CD4-positive, alpha-beta T cell treated with Interleukin-1 beta for 1 hour (primary cell): Measurements from ENCODE around the gene RNF214.
"Not testable (repeated sequence)": the region's sequence is repeated elsewhere in the genome, so short reads cannot be mapped to it uniquely, and the experiment has no call there.

Experiments used
- DNase-seq, 2 donors: peaks; one replicate each; pipeline ENCODE4 v3.0.0-alpha.2; 2020 to 2022

Gene RNF214

DNA sequence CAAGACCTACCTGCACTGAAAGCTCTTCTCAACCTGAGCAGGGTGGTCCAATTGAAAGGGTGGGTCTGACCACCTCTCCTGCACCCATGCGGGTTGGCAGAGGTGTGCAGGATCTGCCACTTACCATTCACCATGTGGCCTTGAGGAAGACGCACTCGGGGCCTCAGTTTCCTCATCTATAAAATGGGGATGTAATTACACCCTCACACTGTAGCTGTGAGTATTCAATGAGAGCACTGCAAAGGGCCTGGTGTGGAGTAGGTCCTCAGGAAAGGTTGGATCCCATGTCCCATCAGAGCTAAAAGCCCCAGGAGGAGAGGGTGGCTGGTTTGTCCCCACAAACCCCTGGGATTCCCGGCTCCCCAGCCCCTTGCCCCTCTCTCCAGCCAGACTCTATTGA is 33.9 kb upstream of the RNF214 start:
- no peak for DNase-seq

DNA sequence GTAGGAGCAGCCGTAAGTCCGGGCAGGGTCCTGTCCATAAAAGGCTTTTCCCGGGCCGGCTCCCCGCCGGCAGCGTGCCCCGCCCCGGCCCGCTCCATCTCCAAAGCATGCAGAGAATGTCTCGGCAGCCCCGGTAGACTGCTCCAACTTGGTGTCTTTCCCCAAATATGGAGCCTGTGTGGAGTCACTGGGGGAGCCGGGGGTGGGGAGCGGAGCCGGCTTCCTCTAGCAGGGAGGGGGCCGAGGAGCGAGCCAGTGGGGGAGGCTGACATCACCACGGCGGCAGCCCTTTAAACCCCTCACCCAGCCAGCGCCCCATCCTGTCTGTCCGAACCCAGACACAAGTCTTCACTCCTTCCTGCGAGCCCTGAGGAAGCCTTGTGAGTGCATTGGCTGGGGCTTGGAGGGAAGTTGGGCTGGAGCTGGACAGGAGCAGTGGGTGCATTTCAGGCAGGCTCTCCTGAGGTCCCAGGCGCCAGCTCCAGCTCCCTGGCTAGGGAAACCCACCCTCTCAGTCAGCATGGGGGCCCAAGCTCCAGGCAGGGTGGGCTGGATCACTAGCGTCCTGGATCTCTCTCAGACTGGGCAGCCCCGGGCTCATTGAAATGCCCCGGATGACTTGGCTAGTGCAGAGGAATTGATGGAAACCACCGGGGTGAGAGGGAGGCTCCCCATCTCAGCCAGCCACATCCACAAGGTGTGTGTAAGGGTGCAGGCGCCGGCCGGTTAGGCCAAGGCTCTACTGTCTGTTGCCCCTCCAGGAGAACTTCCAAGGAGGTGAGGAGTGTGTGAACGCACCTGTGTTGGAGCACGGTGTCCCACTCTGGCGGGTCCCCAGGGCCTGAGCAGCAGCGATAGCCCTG is 33.2 kb upstream of the RNF214 start, which contains the start of gene TAGLN:
TSS of gene TAGLN (plus strand) at position 318 of the 863 bp plus-strand sequence. CDS start 3,644 bp downstream, outside the sequence.
- no peak for DNase-seq

DNA sequence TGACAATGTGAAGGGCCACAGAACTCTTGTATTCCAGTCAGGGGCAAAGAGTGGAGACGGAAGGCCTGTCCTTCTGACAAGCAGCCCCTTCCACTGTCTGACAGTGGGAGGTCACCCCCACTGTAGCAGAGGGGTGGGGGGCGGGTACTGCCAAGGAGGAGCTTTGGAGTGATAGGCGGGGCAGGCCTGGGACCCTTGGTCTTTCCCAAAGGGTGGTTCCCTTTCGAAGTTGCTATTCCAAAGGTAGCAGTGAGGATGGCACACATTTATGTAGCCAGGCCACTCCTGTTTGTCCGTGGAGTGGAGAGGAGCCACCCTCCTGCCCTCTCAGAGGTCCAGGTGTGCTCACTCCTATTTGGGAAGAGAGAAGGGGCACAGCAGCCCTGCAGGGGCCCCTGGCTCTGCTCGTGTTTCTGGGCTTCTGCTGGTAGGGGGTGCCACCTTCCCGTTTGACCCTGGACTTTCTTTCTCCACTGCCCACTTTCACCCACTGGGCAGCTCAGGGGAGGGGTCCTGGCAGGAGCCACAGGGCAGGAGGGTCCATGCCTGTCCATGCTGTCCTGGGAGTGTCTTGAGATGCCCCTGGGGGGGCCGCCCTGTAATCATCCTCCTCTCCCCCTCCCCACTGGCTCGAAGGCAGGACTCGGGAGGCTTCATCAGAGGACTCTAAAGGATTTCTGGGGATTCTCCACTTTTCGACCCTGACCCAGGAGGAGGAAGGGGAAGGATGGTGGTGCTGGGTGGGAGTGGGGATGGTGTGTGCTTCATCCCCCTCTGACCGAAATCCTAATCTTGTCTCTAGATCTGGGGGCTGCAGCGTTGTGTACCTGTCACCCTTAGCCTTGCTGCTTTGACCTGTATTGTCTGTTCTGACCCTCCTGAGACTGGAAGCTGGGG is 32.3 kb upstream of the RNF214 start:
- DNase-seq = no peak

DNA sequence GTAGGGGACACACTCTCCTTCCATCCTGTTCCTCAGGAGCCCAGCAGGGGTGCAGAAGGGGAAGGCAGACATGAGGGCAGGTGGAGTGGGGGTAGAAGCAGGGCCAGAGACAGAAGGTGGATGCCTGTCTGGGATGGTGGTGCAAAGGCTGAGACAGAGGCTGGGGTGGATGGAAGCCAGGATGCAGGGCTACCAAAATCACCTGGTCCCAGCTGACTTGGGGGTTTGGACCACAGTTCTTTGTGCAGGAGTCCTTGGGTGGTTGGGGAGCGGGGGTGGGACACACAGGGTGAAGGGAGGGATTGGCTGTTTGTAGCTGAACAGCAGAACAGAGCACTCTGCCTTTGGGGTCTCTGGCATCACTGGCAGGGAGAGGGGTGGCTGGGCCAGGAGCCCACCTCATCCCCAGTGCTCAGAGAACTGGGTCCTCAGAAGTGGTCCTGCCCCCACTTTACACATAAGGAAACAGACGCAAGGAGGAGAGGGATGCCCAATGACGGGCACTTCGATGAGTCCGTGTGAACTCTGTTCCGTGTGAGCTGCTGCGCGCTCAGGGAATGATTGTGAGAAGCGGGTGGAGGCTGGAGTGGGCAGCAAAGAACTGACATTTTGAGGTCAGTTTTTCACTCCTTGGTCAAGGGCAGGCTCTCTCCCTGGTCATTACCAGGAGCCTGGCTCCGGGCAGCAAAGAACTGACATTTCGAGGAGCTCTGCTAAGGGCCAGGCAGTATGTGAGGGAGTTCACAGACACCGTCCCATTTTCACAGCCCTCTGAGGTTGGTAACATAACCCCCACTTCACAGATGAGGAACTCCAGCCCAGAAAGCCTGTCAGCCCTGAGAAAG is 31.4 kb upstream of the RNF214 start:
- DNase-seq = no peak

DNA sequence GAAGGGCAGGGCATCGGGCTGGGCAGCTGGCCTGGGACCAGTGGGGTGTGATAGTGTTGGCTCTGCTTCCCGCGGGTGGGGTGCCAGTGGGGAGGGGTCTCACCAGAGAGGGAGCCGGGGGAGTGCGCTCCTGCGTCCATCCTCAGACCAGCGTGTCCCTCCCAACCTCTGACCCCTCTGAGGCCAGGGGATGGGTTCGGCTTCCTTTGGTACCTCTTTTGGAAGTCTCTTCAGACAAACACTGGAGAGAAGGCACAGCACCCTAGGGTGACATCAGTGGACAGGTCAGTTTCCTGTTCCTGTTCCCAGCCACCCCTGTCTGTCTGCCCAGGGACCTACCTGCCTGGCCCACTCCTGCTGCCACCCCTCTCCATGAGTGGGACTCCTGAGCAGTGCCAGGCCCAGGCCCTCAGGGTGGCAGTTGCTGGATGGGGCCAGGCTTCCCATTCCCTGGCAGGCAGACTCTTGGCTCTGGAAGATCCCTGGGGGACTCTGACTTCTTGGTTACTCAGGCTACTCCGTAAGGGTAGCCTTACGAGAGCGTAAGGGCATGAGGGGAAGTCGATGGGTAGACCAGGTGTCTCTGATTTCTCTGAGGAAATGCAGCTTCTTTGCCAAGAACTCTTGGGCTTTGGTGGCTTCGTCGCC is 30.7 kb upstream of the RNF214 start:
- no peak for DNase-seq

DNA sequence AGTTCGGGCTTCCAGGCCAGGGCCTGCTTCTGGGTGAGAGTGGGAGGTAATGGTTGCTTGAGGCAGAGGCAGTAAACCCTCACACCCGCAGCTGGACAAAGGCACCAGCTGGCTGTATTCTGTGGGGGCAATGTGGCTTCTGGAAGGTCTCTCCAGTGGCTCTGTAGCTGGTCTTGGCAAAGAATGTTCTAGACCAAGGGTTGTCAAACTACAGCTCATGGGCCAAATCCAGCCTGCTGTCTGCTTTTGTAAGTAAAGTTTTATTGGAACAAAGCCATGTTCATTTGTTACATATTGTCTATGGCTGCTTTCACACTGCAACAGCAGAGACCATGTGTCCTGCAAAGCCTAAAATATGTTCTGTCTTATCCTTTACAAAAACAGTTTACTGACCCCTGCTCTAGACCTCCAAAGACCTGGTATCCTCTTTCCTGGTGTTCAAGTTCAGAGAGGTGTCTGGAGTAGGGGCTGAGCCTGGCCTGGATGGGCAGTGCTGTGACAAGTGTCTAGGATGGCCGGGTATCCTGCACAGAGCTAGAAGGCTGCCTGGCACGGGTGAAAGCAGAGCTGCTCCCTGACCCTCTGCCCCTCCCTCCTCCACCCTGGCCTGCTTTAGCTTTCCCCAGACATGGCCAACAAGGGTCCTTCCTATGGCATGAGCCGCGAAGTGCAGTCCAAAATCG is 29.9 kb upstream of the RNF214 start:
- DNase-seq = no peak

DNA sequence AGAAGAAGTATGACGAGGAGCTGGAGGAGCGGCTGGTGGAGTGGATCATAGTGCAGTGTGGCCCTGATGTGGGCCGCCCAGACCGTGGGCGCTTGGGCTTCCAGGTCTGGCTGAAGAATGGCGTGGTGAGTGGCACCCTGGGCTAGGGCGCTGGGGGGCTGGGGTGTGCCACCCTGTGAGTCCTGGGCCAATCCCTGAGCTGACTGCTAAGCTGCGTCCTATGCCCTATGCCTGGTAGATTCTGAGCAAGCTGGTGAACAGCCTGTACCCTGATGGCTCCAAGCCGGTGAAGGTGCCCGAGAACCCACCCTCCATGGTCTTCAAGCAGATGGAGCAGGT is 29.4 kb upstream of the RNF214 start:
- DNase-seq = no peak

DNA sequence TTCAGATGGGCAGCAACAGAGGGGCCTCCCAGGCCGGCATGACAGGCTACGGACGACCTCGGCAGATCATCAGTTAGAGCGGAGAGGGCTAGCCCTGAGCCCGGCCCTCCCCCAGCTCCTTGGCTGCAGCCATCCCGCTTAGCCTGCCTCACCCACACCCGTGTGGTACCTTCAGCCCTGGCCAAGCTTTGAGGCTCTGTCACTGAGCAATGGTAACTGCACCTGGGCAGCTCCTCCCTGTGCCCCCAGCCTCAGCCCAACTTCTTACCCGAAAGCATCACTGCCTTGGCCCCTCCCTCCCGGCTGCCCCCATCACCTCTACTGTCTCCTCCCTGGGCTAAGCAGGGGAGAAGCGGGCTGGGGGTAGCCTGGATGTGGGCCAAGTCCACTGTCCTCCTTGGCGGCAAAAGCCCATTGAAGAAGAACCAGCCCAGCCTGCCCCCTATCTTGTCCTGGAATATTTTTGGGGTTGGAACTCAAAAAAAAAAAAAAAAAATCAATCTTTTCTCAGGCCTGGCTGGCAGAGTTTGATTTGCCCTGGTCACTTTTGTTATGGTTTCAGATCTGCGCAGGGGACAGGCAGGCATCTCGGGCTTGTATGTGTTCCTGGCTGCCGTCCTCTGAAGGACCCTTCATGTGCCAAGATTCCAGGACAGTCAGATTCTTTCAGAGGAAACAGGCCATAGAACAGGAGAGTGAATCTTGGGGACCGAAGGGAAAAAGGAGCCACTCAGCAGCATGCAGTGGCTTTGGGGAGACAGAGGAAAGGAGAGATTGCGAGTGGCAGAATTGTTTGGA is 28.0 kb upstream of the RNF214 start:
- no peak for DNase-seq

DNA sequence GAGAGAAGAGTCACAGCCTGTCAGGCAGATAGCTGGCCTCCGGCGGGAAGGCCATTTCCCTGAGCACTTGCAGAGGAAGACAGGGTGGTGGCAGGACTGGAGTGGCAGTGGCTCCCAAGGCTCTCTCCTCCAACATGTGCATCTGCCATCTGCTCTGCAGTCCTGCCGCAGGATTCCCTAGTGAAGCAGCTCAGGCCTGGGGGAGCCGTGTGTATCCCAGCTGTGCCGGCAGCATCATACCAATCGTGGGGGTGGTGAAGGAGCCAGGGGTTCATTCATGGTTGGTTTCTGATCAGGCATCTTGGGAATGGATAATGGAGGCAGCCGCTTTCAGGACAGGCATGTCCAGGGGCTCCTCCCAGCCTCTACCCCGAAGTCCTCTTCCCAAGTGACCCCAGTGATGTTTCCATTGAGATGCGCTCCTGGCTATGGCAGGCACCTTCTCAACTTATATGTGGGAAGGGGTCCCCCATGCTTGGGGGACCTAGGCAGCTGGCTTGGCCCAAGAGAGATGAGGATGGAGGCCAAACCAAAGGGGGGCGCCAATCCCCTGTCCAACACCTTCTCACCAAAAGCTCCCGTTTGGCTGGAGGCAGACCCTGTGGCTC is 27.2 kb upstream of the RNF214 start:
- DNase-seq = no peak

DNA sequence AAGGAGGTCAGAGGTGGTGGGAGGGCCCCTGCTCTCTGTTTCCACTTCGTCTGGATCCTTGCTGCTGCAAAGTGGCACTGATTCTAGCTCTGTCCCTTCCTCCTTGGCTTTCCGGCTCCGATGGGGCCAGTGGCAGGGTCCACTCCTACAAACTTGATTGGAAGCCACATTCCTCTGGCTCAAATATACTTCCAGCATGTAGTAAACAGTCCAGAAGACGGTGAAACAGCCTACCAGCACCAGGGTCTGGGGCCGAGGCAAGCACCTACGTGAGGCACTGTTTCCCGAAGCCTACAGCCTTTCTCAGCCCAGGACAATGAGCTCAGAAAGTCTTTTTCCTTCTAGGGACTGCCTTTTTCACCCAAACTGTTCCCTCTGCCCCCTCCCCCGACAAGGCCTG is 26.4 kb upstream of the RNF214 start:
- DNase-seq = not testable (repeated sequence)

DNA sequence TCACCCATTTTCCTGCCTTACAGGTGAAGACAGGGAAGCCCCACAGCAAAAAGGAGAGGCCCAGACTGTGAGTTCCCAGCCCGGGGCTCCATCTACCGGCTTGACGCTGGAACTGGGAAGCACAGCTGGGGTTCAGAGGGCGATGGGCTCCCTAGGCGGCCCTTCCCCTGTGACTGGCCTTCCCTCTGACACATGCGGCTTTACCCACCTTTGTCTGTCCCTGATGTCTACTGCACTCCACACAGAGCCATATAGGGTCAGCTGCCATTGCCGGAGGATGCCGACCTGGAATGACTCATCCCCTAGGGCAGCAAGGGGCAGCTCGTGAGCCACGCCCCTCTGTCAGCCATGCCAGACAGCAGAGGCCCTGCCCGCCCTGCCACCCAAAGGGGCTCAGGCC is 25.6 kb upstream of the RNF214 start:
- not testable (repeated sequence) for DNase-seq

DNA sequence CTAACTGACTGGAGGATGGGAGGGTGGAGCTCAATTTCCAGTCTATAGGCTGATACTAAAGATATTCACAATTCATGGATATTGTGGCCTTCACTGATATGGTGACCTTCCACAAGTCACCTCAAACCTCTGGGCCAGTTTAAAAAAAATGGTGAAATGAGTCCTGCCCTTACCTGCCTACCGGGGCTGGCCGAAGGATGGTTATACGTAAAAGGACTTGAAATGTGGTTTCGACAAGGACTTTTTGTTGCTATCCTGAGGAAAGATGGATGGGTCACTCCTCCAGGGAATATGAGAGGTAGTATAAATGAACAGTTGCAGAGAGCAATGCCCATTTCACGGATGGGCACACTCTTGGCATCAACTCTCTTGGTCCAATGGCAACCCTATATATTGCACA is 25.0 kb upstream of the RNF214 start:
- not testable (repeated sequence) for DNase-seq

DNA sequence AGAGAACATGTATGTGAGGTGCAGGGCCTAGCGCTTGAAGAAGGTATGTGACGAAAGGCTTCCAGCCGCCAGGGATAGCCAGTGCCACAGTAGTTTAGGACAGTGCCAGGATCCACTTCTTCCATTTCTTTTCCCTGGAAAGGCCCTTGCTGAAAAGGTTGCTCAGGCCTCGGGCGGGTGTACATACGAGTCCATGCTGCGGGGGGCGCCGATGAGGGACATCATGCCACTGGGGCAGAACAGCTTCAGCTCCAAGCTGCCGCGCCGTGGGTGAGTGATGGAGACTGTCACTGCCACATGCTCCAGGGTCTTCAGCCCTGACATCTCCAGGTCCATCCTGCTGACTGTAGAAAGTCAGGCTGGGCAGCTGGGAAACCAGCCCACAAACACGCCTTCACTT is 23.8 kb upstream of the RNF214 start:
- DNase-seq = not testable (repeated sequence)

DNA sequence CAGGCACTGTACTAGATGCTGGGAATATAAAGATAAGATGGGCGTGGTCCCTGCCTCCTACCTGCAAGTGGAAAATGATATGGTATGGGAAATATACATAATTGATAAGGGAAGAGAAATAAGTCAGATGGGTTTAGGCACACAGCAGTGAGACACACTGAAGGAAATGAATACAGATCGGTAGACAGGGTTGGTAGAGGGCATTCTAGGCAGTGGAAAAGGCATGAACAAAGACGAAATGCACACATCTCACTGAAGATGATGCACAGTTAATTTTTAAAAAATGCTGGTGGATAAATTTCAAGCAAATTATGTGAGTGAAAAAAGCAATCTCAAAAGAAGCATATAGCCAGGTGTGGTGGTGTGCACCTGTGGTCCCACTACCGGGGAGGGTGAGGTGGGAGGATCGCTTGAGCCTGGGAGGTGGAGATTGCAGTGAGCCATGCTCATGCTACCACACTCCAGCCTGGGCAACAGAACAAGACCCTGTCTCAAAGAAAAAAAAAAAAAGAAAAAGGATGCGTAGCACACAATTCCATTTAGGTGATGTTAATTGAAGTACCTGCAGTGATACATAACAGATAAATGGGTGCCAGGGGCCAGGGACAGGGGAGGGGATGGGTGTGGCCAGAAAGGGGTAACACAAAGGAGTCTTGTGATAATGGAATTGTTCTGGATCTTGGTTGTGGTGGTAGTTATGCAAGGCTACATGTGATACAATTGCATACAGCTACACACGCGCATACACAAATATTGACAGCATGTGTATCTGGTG is 22.9 kb upstream of the RNF214 start:
- not testable (repeated sequence) for DNase-seq

DNA sequence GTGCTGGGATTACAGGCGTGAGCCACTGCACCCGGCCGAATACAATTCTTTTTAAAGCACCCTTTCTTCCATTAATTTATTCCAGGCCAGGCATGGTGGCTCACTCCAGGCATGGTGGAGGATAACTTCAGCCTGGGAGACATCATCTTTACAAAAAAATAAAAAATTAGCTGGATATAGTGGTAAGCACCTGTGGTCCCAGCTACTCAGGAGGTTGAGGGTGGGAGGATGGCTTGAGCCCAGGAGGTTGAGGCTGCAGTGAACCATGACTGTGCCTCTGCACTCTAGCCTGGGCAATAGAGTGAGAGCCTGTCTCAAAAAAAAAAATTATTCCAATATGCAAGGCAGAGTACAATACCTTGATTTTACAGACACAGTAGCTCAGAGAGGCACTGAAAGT is 21.9 kb upstream of the RNF214 start:
- DNase-seq = no peak

DNA sequence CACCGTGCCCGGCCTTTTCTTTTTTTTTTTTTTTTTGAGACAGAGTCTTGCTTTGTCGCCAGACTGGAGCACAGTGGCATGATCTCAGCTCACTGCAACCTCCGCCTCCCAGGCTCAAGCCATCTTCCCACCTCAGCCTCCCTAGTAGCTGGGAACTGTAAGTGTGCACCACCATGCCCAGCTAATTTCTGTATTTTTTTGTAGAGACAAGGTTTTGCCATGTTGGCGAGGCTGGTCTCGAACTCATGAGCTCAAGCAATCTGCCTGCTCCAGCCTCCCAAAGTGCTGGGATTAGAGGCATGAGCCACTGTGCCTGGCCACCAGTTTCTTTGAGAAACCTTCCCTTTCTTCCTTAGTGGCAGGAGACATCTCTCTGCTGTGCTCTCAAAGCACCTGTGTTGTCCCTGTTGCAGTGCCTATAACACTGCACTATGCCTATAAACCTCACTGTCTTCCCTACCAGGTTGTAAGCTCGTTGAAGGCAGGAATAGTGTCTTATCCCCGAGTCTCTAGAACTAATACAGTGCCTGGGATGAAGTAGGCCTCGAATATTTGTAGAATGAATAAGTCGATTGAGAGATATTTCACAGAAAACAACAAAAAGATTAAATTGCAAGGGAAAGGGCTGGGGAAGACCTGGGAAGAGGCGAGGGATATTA is 19.6 kb upstream of the RNF214 start:
- no peak for DNase-seq

DNA sequence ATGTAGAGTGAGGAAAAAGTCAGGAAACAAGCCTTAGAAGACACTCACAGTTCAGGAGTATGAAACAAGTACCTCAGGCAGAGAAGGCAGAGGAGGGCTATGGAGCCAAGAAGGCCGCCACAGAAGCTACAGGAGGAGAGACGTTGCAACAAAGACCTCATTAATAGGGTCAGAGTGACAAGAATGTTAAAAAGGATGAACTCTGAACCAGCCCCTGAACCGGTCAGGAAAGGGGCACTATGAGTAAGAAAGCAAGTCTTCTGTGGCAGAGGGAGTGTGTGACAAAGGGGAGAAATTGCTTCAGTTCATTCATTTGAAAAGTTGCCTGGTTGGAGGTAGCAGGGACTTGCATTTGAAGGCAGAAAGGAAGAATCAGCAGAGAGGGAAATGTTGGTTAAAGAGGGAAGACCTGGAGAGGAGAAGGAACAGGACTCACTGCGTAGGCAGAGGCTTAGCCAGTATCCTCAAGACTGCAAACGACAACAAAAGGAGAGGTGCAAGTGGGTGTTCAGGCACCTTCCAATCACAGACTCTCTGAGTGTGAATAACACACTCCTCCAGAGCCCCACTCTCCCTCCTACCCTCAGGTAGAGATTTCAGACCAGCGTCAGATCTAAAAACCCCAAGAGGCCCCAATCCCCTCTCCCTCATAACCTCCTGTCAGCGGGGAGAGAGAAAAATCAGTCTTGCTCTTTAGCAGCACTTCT is 17.9 kb upstream of the RNF214 start:
- DNase-seq = no peak
